Heart left ventricle (tissue), 16 donors: Measurements from ENCODE around the gene BTBD19. TPM values are rescaled to one million over a fixed set of nuclear protein-coding genes. Genes with fewer than 3 reads are reported as not detected.

Experiments
- ATAC-seq, 4 donors: fragments of 200-7000 bp; cut with Tn5 transposase; one replicate each; pipeline ENCODE4 v1.9.1; 2020 to 2022; ENCODE audit warnings: moderate library complexity in 4 of 4, mild to moderate bottlenecking in 3 of 4, moderate number of reproducible peaks in 1 of 4
- DNase-seq, 5 donors: peaks; one replicate each; pipeline ENCODE4 v3.0.0-alpha.2; 2020
- H3K27ac ChIP-seq, 12 donors: fragments of 200-600 bp; sonication (generic) in 4 of 12; one replicate each; pipeline versions ENCODE4 v1.5.0 to v1.8.0; 2016 to 2022; ENCODE audit warnings: mild to moderate bottlenecking in 2 of 12
- H3K27me3 ChIP-seq, 9 donors: fragments of 200-600 bp; sonication (generic) in 2 of 9; one replicate each; pipeline versions ENCODE4 v1.5.1 to v1.8.0; 2016 to 2022; ENCODE audit warnings: mild to moderate bottlenecking in 3 of 9
- H3K36me3 ChIP-seq, 9 donors: fragments of 200-600 bp; sonication (generic) in 2 of 9; one replicate each; pipeline versions ENCODE4 v1.5.0 to v1.8.0; 2018 to 2022; ENCODE audit warnings: mild to moderate bottlenecking in 2 of 9
- H3K4me1 ChIP-seq, 12 donors: fragments of 200-600 bp; sonication (generic) in 4 of 12; one replicate each; pipeline versions ENCODE4 v1.5.0 to v1.8.0; 2016 to 2022; ENCODE audit warnings: mild to moderate bottlenecking in 3 of 12
- H3K4me3 ChIP-seq, 12 donors: fragments of 200-600 bp; sonication (generic) in 4 of 12; one replicate each; pipeline versions ENCODE4 v1.5.0 to v1.8.0; 2017 to 2022; ENCODE audit warnings: mild to moderate bottlenecking in 9 of 12, moderate library complexity in 4 of 12
- H3K9me3 ChIP-seq, 12 donors: fragments of 200-600 bp; sonication (generic) in 4 of 12; one replicate each; pipeline versions ENCODE4 v1.5.0 to v1.8.0; 2016 to 2022; ENCODE audit warnings: mild to moderate bottlenecking in 1 of 12
- POLR2A ChIP-seq, 2 donors: fragments of 450-650 bp; IDR thresholded peaks; one replicate each; pipeline ENCODE4 v1.6.1; 2017; ENCODE audit warnings: antibody characterized with exemption in 2 of 2, mild to moderate bottlenecking in 2 of 2, moderate library complexity in 2 of 2
- WGBS, 4 donors: extraction: QIAGEN DNeasy Blood & Tissue Kit in 2 of 4; methylation state at CpG; one replicate each; pipeline versions ENCODE4 v1.1.5 to v1.1.7; 2013 to 2018; 5-methylcytosine and 5-hydroxymethylcytosine counted together
- intact Hi-C, 10 donors: fragments of 100-400 bp; cut with DNase I; formaldehyde crosslinking; loops; one replicate each; pipeline versions ENCODE4 v1.11.1 to v1.14.2; 2022
- polyA plus RNA-seq, 2 donors: library from polyadenylated mRNA; stranded (reverse); fragments of 200-250 nt; gene quantifications; one replicate each; pipeline ENCODE4 v1.2.3, GENCODE V29; 2013
- total RNA-seq, 9 donors: library from RNA; depleted of rRNA in 2 of 9; stranded (reverse); fragments of >200 nt in 2 of 9; fragmentation: NEBNext Ultra II Directional in 3 of 9; extraction: Animal tissue kit (Norgen Biotek cat#: 25700) in 3 of 9; gene quantifications; one replicate each; pipeline versions ENCODE4 v1.1.0 to v1.2.4, GENCODE V29; 2016 to 2023
- TF ChIP-seq, protein P1 (sequence below), 12 donors: fragments of 200-600 bp; sonication (generic) in 4 of 12; IDR thresholded peaks; one replicate each; pipeline versions ENCODE4 v1.5.0 to v1.8.0; 2018 to 2022; ENCODE audit warnings: antibody characterized with exemption in 12 of 12, mild to moderate bottlenecking in 5 of 12
- donor health status: ischemic (EF 13 %, LVEDD 7.1; RV severe dilation, severe dysfunction).
- donor health status: healthy with polysubstance abuse.
- donor health status: DM: no; HTN: yes; CAD: no.
- donor health status: DM: no; HTN: no; CAD: no.
- donor health status: ischemic (EF 25% LVEDD 6.9; RV normal size, moderate dysfunction).
- donor health status: ischemic (EF 25% LVEDD 5.7; RV mildly dilated, moderate dysfunction).
- donor health status: healthy.
- donor health status: DM: yes; HTN: yes; CAD: no.
- donor health status: ischemic (EF 35%, LVEDD 5.7; RV mildly dilated, moderate dysfunction).
- donor health status: nonischemic (EF 11% LVEDD 7.7; RV severe dilation, severe dysfunction).
- donor health status: DM: yes; HTN: yes; CAD: no.
- donor health status: PGD.
- donor health status: ischemic (EF 29% LVEDD 5.4; RV normal size, mild dysfunction).
- donor health status: nonischemic (EF 23%, LVEDD 6.1; RV moderate dilation, normal function).

The BTBD19 gene
- total and polyA plus RNA-seq, 11 donors = 0.56 to 7.4 (median 2.8) TPM

DNA sequence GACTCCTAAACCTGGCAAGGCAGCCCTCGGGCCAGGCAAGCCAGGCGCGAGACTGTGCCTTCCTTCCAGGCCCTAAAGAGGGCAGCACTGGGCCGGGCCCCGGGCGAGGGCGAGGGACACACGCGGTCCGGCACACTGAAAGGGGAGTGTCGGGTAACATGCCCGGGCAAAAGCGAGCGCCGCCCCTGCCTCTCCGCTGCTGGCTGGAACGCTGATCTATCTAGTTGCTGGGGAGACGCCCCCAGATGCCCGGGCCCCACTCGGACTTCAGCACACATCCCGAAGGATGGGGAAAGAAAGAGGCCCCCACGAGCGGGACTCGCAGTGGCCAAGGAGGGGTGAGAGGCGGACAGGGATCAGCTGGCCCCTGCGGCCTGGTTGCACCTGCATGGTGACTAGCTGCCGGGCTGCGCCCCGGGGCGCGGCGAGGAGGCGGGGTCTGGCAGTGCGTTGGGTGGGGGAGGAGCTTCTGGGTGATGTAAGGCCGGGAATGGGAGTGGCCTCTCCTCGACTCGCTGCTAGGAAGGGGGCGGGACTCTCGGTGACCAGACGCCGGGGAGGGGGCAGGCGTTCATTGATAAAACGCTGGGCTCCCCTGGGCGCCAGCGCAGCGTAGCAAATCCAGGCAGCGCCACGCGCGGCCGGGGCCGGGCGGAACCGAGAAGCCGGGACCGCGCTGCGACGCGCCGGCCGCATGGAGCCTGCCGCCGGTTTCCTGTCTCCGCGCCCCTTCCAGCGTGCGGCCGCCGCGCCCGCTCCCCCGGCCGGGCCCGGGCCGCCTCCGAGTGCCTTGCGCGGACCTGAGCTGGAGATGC lies 8.3 kb upstream of the BTBD19 start, which contains the start of gene PLK3:
PLK3 (plus strand) TSS at position 608 of the 815 bp plus-strand sequence; CDS start at position 695, 87 bp downstream.
- Histone ChIP-seq H3K36me3 (peaks cover 0 to 32% (median 23%) of the 10 kb centered on the region in 9 donors), H3K9me3 (no peaks in the 10 kb centered on the region), H3K27ac (peak within 1 kb of the TSS; percentile 77 to 98 (median 94)), H3K4me3 (peak within 1 kb of the TSS; percentile 67 to 97 (median 88)), H3K27me3 (no peaks in the 10 kb centered on the region), H3K4me1 (peaks cover 3 to 45% (median 31%) of the 10 kb centered on the region in 12 donors)
- DNase-seq (peak; percentile 98 to 99 (median 99)), ATAC-seq (peak; percentile 96 to 98 (median 97))
- peak; percentile 70 to 99 for TF ChIP-seq POLR2A (IDR thresholded peaks at IDR 0.05)
- TF ChIP-seq, protein P1, sequence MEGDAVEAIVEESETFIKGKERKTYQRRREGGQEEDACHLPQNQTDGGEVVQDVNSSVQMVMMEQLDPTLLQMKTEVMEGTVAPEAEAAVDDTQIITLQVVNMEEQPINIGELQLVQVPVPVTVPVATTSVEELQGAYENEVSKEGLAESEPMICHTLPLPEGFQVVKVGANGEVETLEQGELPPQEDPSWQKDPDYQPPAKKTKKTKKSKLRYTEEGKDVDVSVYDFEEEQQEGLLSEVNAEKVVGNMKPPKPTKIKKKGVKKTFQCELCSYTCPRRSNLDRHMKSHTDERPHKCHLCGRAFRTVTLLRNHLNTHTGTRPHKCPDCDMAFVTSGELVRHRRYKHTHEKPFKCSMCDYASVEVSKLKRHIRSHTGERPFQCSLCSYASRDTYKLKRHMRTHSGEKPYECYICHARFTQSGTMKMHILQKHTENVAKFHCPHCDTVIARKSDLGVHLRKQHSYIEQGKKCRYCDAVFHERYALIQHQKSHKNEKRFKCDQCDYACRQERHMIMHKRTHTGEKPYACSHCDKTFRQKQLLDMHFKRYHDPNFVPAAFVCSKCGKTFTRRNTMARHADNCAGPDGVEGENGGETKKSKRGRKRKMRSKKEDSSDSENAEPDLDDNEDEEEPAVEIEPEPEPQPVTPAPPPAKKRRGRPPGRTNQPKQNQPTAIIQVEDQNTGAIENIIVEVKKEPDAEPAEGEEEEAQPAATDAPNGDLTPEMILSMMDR (IDR thresholded peaks at IDR 0.05) = peak; percentile 89 to 98 (median 94)
- intact Hi-C loops = loop anchor here in 5 of 10 donors (2.0 to 10.0 kb wide), 5 partner anchors 21 to 505 kb away; no protein-coding TSS in a partner anchor
- 0% methylated on average over 17 to 79 of the region's 79 CpGs for WGBS, 4 donors

DNA sequence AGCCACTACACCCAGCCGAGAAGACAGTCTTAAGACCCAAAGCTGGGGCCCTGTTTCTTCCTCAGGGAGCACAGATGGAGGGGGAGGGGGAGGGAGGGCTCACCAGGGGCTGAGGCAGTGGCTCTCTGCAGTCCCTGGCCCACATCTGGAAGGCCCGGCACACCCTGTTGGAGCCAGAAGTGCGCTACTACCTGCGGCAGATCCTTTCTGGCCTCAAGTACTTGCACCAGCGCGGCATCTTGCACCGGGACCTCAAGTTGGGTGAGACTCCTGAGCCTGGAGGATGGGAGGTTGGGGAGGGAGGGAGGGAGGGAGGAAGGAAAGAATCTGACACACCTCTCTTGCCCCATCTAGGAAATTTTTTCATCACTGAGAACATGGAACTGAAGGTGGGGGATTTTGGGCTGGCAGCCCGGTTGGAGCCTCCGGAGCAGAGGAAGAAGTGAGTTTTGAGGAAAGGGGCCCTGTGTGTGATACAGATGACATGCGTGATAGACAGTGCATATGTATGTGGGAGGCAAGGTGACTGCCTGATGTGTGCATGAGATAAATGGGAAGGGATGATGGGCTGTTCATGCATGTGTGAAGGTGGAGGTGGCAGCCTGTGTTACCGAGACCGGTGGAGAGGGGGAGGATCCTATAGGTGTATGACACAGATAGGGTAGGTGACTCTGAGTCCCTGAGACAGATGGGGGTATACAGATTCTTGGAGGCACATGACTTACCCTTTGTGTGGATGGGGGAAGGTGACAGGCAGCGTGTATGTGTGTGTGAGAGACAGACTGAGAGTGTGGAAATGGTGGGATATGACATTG lies 6.6 kb upstream of the BTBD19 start:
- DNase-seq = peak in 3 of 5 donors; percentile 28 to 67 (median 32)
- 42 to 63% (median 51%) methylated on average over 13 of the region's 13 CpGs for WGBS, 4 donors
- H3K27ac ChIP-seq = peak overlapping the region in 11 of 12 donors; percentile 16 to 98 (median 93)
- peaks cover 0 to 50% (median 40%) of the 10 kb centered on the region in 9 donors for H3K36me3 ChIP-seq
- no peak for ATAC-seq
- intact Hi-C loops = loop anchor here in 2 of 10 donors (2.0 to 10.0 kb wide), 2 partner anchors 19 to 503 kb away; no protein-coding TSS in a partner anchor
- TF ChIP-seq POLR2A (IDR thresholded peaks at IDR 0.05) = no peak
- TF ChIP-seq, protein P1 (IDR thresholded peaks at IDR 0.05) = no peak
- H3K27me3 ChIP-seq = no peaks in the 10 kb centered on the region
- H3K4me3 ChIP-seq = peak overlapping the region; percentile 1 to 97 (median 88)
- peaks cover 11 to 62% (median 45%) of the 10 kb centered on the region in 12 donors for H3K4me1 ChIP-seq
- no peaks in the 10 kb centered on the region for H3K9me3 ChIP-seq

DNA sequence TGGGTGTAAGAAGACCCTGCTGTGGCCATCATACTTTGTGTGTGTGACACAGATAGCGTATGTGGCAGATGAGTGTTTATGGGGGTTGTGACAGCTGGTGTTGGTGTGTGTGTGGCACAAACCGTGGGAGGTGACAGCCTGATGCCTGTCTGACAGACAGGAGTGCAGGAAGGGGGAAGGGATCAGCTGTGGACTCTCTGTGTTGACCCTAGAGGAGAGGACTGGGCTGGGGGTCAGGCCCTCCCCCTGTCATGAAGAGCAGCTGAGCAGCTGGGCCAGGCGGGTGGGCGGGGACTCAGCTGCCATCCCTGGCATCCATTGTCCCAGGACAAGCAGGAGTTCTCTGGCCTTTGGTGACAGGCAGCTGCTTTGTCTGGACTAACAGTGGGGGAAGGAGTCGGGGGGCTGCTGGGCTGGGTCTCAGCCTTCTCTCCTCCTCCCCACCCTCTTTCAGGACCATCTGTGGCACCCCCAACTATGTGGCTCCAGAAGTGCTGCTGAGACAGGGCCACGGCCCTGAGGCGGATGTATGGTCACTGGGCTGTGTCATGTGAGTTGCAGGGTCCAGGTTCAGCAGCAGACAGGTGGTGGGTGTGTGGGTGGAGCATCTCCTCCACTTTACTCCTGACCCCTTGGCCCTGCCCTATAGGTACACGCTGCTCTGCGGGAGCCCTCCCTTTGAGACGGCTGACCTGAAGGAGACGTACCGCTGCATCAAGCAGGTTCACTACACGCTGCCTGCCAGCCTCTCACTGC lies 5.8 kb upstream of the BTBD19 start:
- no peaks in the 10 kb centered on the region for H3K9me3 ChIP-seq
- 76 to 84% (median 81%) methylated on average over 10 to 13 of the region's 13 CpGs for WGBS, 4 donors
- H3K36me3 ChIP-seq = peaks cover 0 to 52% (median 40%) of the 10 kb centered on the region in 9 donors
- ATAC-seq = no peak
- DNase-seq = peak in 4 of 5 donors; percentile 21 to 51 (median 28)
- H3K27ac ChIP-seq = peak overlapping the region in 11 of 12 donors; percentile 16 to 97 (median 91)
- peak overlapping the region in 11 of 12 donors; percentile 67 to 97 (median 89) for H3K4me3 ChIP-seq
- TF ChIP-seq POLR2A (IDR thresholded peaks at IDR 0.05) = no peak
- TF ChIP-seq, protein P1 (IDR thresholded peaks at IDR 0.05) = no peak
- H3K27me3 ChIP-seq = no peaks in the 10 kb centered on the region
- H3K4me1 ChIP-seq = peaks cover 14 to 70% (median 53%) of the 10 kb centered on the region in 12 donors
- intact Hi-C loops = loop anchor here in 1 of 10 donors (10.0 kb wide), 1 partner anchor 502 kb away; no protein-coding TSS in a partner anchor
